ENCODE data around the gene MOSMO. TPM values are rescaled to one million over a fixed set of nuclear protein-coding genes. Genes with fewer than 3 reads are reported as not detected.
"Not testable (repeated sequence)": the region's sequence is repeated elsewhere in the genome, so short reads cannot be mapped to it uniquely, and the experiment has no call there.

The MOSMO gene
- total and polyA plus RNA-seq, 7 donors, result 6.0 to 21.3 (median 11.3) TPM

DNA sequence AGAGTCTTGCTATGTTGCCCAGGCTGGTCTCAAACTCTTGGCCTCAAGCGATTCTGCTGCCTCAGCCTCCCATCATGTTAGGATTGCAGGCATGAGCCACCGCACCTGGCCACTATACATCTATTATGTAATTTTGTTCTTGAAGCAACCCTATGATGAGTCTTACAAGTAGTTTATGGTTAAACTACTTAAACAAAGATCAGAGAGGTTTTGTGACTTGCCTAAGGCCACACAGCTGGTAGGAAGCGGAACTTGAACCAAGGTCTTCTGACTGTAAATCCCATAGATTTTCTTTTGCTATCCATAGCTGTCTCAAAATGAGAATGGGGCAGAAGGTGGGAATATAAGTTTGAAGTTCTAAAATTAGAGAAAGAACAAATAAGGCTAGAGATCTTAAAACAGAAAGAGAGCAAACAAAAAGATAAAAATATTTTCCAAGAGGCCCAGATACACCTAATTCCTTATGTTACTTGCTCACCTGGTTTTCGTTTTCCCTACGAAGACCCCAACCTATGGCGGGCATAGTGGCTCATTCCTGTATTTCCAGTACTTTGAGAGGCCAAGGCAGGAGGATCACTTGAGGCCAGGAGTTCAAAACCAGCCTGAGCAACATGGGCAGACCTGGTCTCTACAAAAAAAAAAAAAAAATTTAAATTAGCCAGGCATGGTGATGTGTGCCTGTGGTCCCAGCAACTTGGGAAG, 116.8 kb downstream of the MOSMO start:
- H3K4me1 ChIP-seq, result no peaks in the 10 kb centered on the region
- TF ChIP-seq, protein P1, sequence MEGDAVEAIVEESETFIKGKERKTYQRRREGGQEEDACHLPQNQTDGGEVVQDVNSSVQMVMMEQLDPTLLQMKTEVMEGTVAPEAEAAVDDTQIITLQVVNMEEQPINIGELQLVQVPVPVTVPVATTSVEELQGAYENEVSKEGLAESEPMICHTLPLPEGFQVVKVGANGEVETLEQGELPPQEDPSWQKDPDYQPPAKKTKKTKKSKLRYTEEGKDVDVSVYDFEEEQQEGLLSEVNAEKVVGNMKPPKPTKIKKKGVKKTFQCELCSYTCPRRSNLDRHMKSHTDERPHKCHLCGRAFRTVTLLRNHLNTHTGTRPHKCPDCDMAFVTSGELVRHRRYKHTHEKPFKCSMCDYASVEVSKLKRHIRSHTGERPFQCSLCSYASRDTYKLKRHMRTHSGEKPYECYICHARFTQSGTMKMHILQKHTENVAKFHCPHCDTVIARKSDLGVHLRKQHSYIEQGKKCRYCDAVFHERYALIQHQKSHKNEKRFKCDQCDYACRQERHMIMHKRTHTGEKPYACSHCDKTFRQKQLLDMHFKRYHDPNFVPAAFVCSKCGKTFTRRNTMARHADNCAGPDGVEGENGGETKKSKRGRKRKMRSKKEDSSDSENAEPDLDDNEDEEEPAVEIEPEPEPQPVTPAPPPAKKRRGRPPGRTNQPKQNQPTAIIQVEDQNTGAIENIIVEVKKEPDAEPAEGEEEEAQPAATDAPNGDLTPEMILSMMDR (IDR thresholded peaks at IDR 0.05), result no peak
- no peaks in the 10 kb centered on the region for H3K36me3 ChIP-seq (ENCODE audit: insufficient read depth in 1 of 2, low read depth in 1 of 2)
- no peaks in the 10 kb centered on the region for H3K27me3 ChIP-seq (ENCODE audit: insufficient read depth in 3 of 3, low read length in 2 of 3)
- 90 to 92% (median 92%) methylated on average over 6 of the region's 6 CpGs for WGBS, 3 donors
- no peak for DNase-seq
- ATAC-seq, result no peak
- no peak overlapping the region for H3K4me3 ChIP-seq
- intact Hi-C loops (cut with DNase I), result no loop called here
- no peak overlapping the region for H3K27ac ChIP-seq
- no peaks in the 10 kb centered on the region for H3K9me3 ChIP-seq

DNA sequence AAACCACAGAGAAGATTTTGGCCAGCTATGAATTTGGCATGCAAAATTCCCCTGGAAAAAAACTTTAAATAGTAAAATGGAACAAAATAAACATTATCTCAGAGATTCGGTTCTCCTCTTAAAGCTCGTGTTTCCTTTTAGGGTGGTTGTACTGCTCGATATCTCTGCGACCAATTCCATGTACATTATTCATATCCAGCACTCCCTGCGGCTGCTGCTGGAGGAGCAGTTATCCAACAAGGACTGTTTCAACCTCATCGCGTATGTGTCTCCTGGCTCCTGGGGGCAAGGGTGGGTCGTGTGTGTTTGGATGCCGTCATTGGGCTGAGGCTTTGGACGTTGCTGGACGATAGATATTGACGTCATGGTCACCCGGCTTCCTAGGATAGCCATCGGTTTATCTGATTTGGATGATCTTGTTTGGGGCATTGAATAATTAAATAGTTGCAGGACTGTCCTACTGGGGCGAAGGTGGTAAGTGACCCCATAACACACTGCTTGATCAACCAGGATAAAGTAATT, 118.2 kb downstream of the MOSMO start:
- ATAC-seq, result no peak
- intact Hi-C loops (cut with DNase I), result no loop called here

DNA sequence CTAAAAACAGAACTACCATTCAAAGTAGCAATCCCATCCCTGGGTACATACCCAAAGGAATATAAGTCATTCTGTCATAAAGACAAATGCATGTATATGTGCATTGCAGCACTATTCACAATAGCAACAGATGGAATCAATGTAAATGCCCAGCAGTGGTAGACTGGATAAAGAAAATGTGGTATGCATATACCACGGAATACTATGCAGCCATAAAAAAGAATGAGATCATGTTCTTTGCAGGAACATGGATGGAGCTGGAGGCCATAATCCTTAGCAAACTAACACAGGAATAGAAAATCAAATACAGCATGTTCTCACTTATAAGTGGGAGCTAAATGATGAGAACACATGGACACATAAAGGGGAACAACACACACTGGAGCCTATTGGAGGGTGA, 120.6 kb downstream of the MOSMO start:
- H3K9me3 ChIP-seq; DNase-seq; ATAC-seq; H3K27ac ChIP-seq; H3K27me3 ChIP-seq (ENCODE audit: insufficient read depth in 3 of 3, low read length in 2 of 3); H3K4me1 ChIP-seq; H3K36me3 ChIP-seq (ENCODE audit: insufficient read depth in 1 of 2, low read depth in 1 of 2); intact Hi-C loops (cut with DNase I); H3K4me3 ChIP-seq: not testable (repeated sequence)
- 81 to 97% (median 96%) methylated on average over 1 of the region's 1 CpG for WGBS, 3 donors

More for the DNA sequence above, 118.2 kb downstream of the MOSMO start:
- H3K4me1 ChIP-seq, result no peaks in the 10 kb centered on the region
- TF ChIP-seq, protein P1 (IDR thresholded peaks at IDR 0.05), result no peak
- H3K27me3 ChIP-seq (ENCODE audit: insufficient read depth in 3 of 3, low read length in 2 of 3), result no peaks in the 10 kb centered on the region
- H3K36me3 ChIP-seq (ENCODE audit: insufficient read depth in 1 of 2, low read depth in 1 of 2), result no peaks in the 10 kb centered on the region
- H3K27ac ChIP-seq, result no peak overlapping the region
- no peak overlapping the region for H3K4me3 ChIP-seq
- no peaks in the 10 kb centered on the region for H3K9me3 ChIP-seq
- WGBS, 3 donors, result 68 to 76% (median 76%) methylated on average over 15 of the region's 15 CpGs
- no peak for DNase-seq

- Histone ChIP-seq H3K27ac (no peak overlapping the region), H3K36me3 (ENCODE audit: insufficient read depth in 1 of 2, low read depth in 1 of 2) (no peaks in the 10 kb centered on the region), H3K4me3 (no peak overlapping the region), H3K4me1 (no peaks in the 10 kb centered on the region), H3K9me3 (no peaks in the 10 kb centered on the region), H3K27me3 (ENCODE audit: insufficient read depth in 3 of 3, low read length in 2 of 3) (no peaks in the 10 kb centered on the region)
- DNase-seq (no peak), ATAC-seq (no peak)
- TF ChIP-seq, protein P1 (IDR thresholded peaks at IDR 0.05), result no peak
- intact Hi-C loops (cut with DNase I), result no loop called here
Measured at GRCh38 chr16:22130528-22130927, 122.6 kb downstream of the MOSMO start.

DNA sequence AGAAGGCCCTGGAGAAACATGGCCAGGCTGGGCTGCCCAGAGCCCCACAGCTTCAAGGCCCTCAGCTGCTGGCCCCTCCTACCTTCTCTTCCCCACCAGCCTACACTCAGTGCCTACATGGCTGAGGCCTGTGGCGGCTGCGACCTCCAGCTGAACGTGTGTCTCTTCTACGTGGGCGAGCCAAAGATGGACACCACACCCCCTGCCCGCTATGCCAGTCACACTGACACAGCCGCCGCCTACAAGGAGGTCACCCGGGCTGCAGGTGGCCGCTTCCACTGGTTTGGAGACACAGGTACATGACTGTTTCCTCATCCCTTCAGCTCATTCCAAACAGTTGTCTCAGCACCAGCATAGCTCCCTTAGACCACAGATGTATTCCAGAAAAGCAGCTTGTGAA, 124.9 kb downstream of the MOSMO start:
- no peaks in the 10 kb centered on the region for H3K27me3 ChIP-seq (ENCODE audit: insufficient read depth in 3 of 3, low read length in 2 of 3)
- TF ChIP-seq, protein P1 (IDR thresholded peaks at IDR 0.05), result no peak
- H3K36me3 ChIP-seq (ENCODE audit: insufficient read depth in 1 of 2, low read depth in 1 of 2), result no peaks in the 10 kb centered on the region
- DNase-seq (no peak), ATAC-seq (no peak)
- no peak overlapping the region for H3K4me3 ChIP-seq
- H3K4me1 ChIP-seq, result no peaks in the 10 kb centered on the region
- 79 to 89% (median 80%) methylated on average over 10 of the region's 10 CpGs for WGBS, 3 donors
- H3K27ac ChIP-seq, result no peak overlapping the region
- no peaks in the 10 kb centered on the region for H3K9me3 ChIP-seq
- intact Hi-C loops (cut with DNase I), result no loop called here

Other genes with a start within 250 kb of the MOSMO start
- gene NPIPB4, start 150.4 kb upstream of the MOSMO start, total RNA-seq, result 10 to 100 TPM; 28.9 to 54.5 (median 46.5) TPM
- 10 to 100 TPM in 2 of 3 donors, 1 to 10 TPM in 1; 7.9 to 12.3 (median 10.0) TPM for gene NPIPB4, start 150.4 kb upstream of the MOSMO start, polyA plus RNA-seq
- gene UQCRC2, start 54.8 kb upstream of the MOSMO start, total RNA-seq, result 100 to 1,000 TPM; 434 to 716 (median 591) TPM
- 100 to 1,000 TPM; 288 to 301 (median 294) TPM for gene UQCRC2, start 54.8 kb upstream of the MOSMO start, polyA plus RNA-seq
- gene PDZD9, start 7.0 kb upstream of the MOSMO start, total RNA-seq, result not detected
- gene PDZD9, start 7.0 kb upstream of the MOSMO start, polyA plus RNA-seq, result under 1 TPM in 1 of 3 donors, not detected in 2; 0.08 TPM
- gene VWA3A, start 84.4 kb downstream of the MOSMO start, total RNA-seq, result under 1 TPM in 1 of 4 donors, not detected in 3; 0.15 TPM
- gene VWA3A, start 84.4 kb downstream of the MOSMO start, polyA plus RNA-seq, result under 1 TPM in 2 of 3 donors, not detected in 1; 0.03 to 0.12 TPM
- under 1 TPM in 1 of 4 donors, not detected in 3; 0.08 TPM for gene SDR42E2, start 154.4 kb downstream of the MOSMO start, total RNA-seq
- under 1 TPM in 1 of 3 donors, not detected in 2; 0.01 TPM for gene SDR42E2, start 154.4 kb downstream of the MOSMO start, polyA plus RNA-seq
- gene EEF2K, start 198.2 kb downstream of the MOSMO start, total RNA-seq, result 10 to 100 TPM; 29.4 to 47.0 (median 34.3) TPM
- 10 to 100 TPM; 13.0 to 14.5 (median 13.2) TPM for gene EEF2K, start 198.2 kb downstream of the MOSMO start, polyA plus RNA-seq

Data from psoas muscle (tissue), 8 donors.